Smooth muscle cell (in vitro differentiated cells): ENCODE results near the gene PPM1M. TPM values are rescaled to one million over a fixed set of nuclear protein-coding genes. Genes with fewer than 3 reads are reported as not detected.

Source experiments
- DNase-seq: peaks from one replicate; lab custom pipeline; 2025; ENCODE audit not compliant: unreplicated experiment; lab: John Stamatoyannopoulos, UW
- H2AFZ ChIP-seq: fragments of 200-600 bp; sonication (generic); 2 replicates; pipeline ENCODE4 v1.6.0; 2016; ENCODE audit warnings: antibody characterized with exemption, low read depth, mild to moderate bottlenecking
- H3F3A ChIP-seq: fragments of 200-600 bp; sonication (generic); 2 replicates; pipeline ENCODE4 v1.6.0; 2017; ENCODE audit warnings: antibody characterized with exemption, low read depth
- H3K27ac ChIP-seq: fragments of 200-600 bp; sonication (generic); 2 replicates; pipeline ENCODE4 v1.5.1; 2016; ENCODE audit warnings: low read depth, mild to moderate bottlenecking
- H3K27me3 ChIP-seq: fragments of 200-600 bp; sonication (generic); 2 replicates; pipeline ENCODE4 v1.6.1; 2016; ENCODE audit warnings: low read depth, mild to moderate bottlenecking
- H3K36me3 ChIP-seq: fragments of 200-600 bp; sonication (generic); 2 replicates; pipeline ENCODE4 v1.5.1; 2016; ENCODE audit warnings: low read depth
- H3K4me1 ChIP-seq: fragments of 200-600 bp; sonication (generic); 2 replicates; pipeline ENCODE4 v1.5.1; 2016; ENCODE audit warnings: low read depth
- H3K4me2 ChIP-seq: fragments of 200-600 bp; sonication (generic); 2 replicates; pipeline ENCODE4 v1.6.0; 2016; ENCODE audit warnings: mild to moderate bottlenecking
- H3K4me3 ChIP-seq: fragments of 200-600 bp; sonication (generic); 2 replicates; pipeline ENCODE4 v1.5.1; 2016; ENCODE audit warnings: mild to moderate bottlenecking
- H3K79me2 ChIP-seq: fragments of 200-600 bp; sonication (generic); 2 replicates; pipeline ENCODE4 v1.6.0; 2016; ENCODE audit warnings: low read depth, mild to moderate bottlenecking
- H3K9ac ChIP-seq: fragments of 200-600 bp; sonication (generic); 2 replicates; pipeline ENCODE4 v1.6.0; 2016; ENCODE audit warnings: low read depth
- H3K9me3 ChIP-seq: fragments of 200-600 bp; sonication (generic); replicated peaks from 2 replicates; pipeline ENCODE4 v1.5.1; 2016; ENCODE audit warnings: low read depth
- H4K20me1 ChIP-seq: fragments of 200-600 bp; sonication (generic); 2 replicates; pipeline ENCODE4 v1.6.0; 2016; ENCODE audit warnings: low read depth
- CTCF ChIP-seq: fragments of 200-600 bp; sonication (generic); IDR thresholded peaks from 2 replicates; pipeline ENCODE4 v1.5.1; 2017; ENCODE audit warnings: borderline replicate concordance, mild to moderate bottlenecking, antibody characterized with exemption; ENCODE audit not compliant: insufficient read depth, poor library complexity, severe bottlenecking
- WGBS: methylation state at CpG from one replicate; pipeline ENCODE4 v1.1.7; 2016; ENCODE audit warnings: low lambda C conversion rate; 5-methylcytosine and 5-hydroxymethylcytosine counted together
- polyA plus RNA-seq: library from polyadenylated mRNA; unstranded; fragments of >200 nt; fragmentation: Nextera tagmentation; extraction: Ambion mirVana; gene quantifications from 2 replicates; pipeline ENCODE4 v1.2.1, GENCODE V29; 2016
- total RNA-seq: library from RNA; depleted of rRNA; stranded (reverse); fragments of >200 nt; gene quantifications from 2 replicates; pipeline ENCODE4 v1.2.3, GENCODE V29; 2014

PPM1M gene
- total and polyA plus RNA-seq, 2 experiments from 2014 or later: 7.0 to 11.0 TPM

- H3K4me1 ChIP-seq: no peaks in the 10 kb centered on the region
- no peak for DNase-seq
- H3F3A ChIP-seq: no peaks in the 10 kb centered on the region
- H3K9ac ChIP-seq: no peak overlapping the region
- no peaks in the 10 kb centered on the region for H3K79me2 ChIP-seq
- no peak overlapping the region for H2AFZ ChIP-seq
- H3K27ac ChIP-seq: no peak overlapping the region
- no peak overlapping the region for H3K4me3 ChIP-seq
- H4K20me1 ChIP-seq: no peaks in the 10 kb centered on the region
- TF ChIP-seq CTCF: no peak
- no peak overlapping the region for H3K4me2 ChIP-seq
- no peaks in the 10 kb centered on the region for H3K36me3 ChIP-seq
- no peaks in the 10 kb centered on the region for H3K9me3 ChIP-seq
- WGBS: 97% methylated on average over 27 of the region's 27 CpGs
- H3K27me3 ChIP-seq: no peaks in the 10 kb centered on the region
These were observed 24.4 kb upstream of the PPM1M start for GRCh38 chr3:52221141-52221562.

- Histone ChIP-seq H2AFZ (no peak overlapping the region), H3K9me3 (no peaks in the 10 kb centered on the region), H3K36me3 (no peaks in the 10 kb centered on the region), H3K27ac (no peak overlapping the region), H3K4me2 (no peak overlapping the region), H3K4me3 (no peak overlapping the region), H4K20me1 (no peaks in the 10 kb centered on the region), H3K9ac (no peak overlapping the region), H3K79me2 (no peaks in the 10 kb centered on the region), H3F3A (no peaks in the 10 kb centered on the region), H3K27me3 (no peaks in the 10 kb centered on the region), H3K4me1 (no peaks in the 10 kb centered on the region)
- 95% methylated on average over 34 of the region's 34 CpGs for WGBS
- DNase-seq: no peak
- TF ChIP-seq CTCF: no peak
These were observed 23.8 kb upstream of the PPM1M start for GRCh38 chr3:52221563-52222318.

GRCh38 chr3:52222319-52223221 is 23.0 kb upstream of the PPM1M start:
- H3K27me3 ChIP-seq: no peaks in the 10 kb centered on the region
- 96% methylated on average over 41 of the region's 41 CpGs for WGBS
- H3K4me1 ChIP-seq: no peaks in the 10 kb centered on the region
- H3K9me3 ChIP-seq: no peaks in the 10 kb centered on the region
- no peak for TF ChIP-seq CTCF
- no peaks in the 10 kb centered on the region for H3K79me2 ChIP-seq
- DNase-seq: no peak
- H3K9ac ChIP-seq: no peak overlapping the region
- no peaks in the 10 kb centered on the region for H3F3A ChIP-seq
- no peaks in the 10 kb centered on the region for H4K20me1 ChIP-seq
- H3K4me2 ChIP-seq: no peak overlapping the region
- H2AFZ ChIP-seq: no peak overlapping the region
- no peak overlapping the region for H3K27ac ChIP-seq
- no peak overlapping the region for H3K4me3 ChIP-seq
- no peaks in the 10 kb centered on the region for H3K36me3 ChIP-seq
